Liver (tissue), 9 donors: ENCODE measurements around the gene C1QTNF1. TPM values are rescaled to one million over a fixed set of nuclear protein-coding genes. Genes with fewer than 3 reads are reported as not detected.

ENCODE experiments used
- DNase-seq: peaks from one replicate; pipeline ENCODE4 v3.0.0-alpha.2; 2017; ENCODE audit warnings: low spot score
- H3K27ac ChIP-seq, 2 donors: one replicate each; pipeline ENCODE4 v1.7.0; 2013; ENCODE audit warnings: inconsistent platforms in 2 of 2, low read length in 2 of 2, control low read depth in 1 of 2, low read depth in 1 of 2, mild to moderate bottlenecking in 1 of 2
- H3K27me3 ChIP-seq, 4 donors: one replicate each; pipeline versions ENCODE4 v1.6.1 to v1.7.0; 2013; ENCODE audit warnings: low read length in 3 of 4, inconsistent platforms in 1 of 4, mild to moderate bottlenecking in 1 of 4, moderate library complexity in 1 of 4; ENCODE audit not compliant: control insufficient read depth in 4 of 4, insufficient read depth in 4 of 4
- H3K36me3 ChIP-seq, 4 donors: one replicate each; pipeline versions ENCODE4 v1.6.1 to v1.7.0; 2013; ENCODE audit warnings: low read length in 3 of 4, mild to moderate bottlenecking in 3 of 4, low read depth in 1 of 4, moderate library complexity in 1 of 4; ENCODE audit not compliant: control insufficient read depth in 4 of 4, insufficient read depth in 3 of 4
- H3K4me1 ChIP-seq, 4 donors: one replicate each; pipeline versions ENCODE4 v1.6.1 to v1.7.0; 2013; ENCODE audit warnings: low read length in 3 of 4, mild to moderate bottlenecking in 3 of 4, moderate library complexity in 1 of 4; ENCODE audit not compliant: control insufficient read depth in 4 of 4, insufficient read depth in 4 of 4
- H3K4me3 ChIP-seq, 3 donors: one replicate each; pipeline versions ENCODE4 v1.6.1 to v1.7.0; 2013; ENCODE audit warnings: low read length in 3 of 3, control low read depth in 1 of 3, low read depth in 1 of 3, mild to moderate bottlenecking in 1 of 3
- H3K9ac ChIP-seq, 2 donors: one replicate each; pipeline ENCODE4 v1.7.0; 2013; ENCODE audit warnings: low read length in 2 of 2, mild to moderate bottlenecking in 2 of 2, moderate library complexity in 2 of 2, control low read depth in 1 of 2, low read depth in 1 of 2
- H3K9me3 ChIP-seq, 4 donors: one replicate each; pipeline versions ENCODE4 v1.6.1 to v1.7.0; 2013; ENCODE audit warnings: low read length in 3 of 4; ENCODE audit not compliant: control insufficient read depth in 4 of 4
- ATF3 ChIP-seq: IDR thresholded peaks from 2 replicates; pipeline ENCODE4 v1.6.1; 2016; ENCODE audit warnings: antibody characterized with exemption
- CTCF ChIP-seq: fragments of 150-350 bp; IDR thresholded peaks from 2 replicates; pipeline ENCODE4 v1.5.1; 2017; ENCODE audit warnings: improper control_type of control experiment, low read depth, low read length; ENCODE audit not compliant: missing input control
- FOXA2 ChIP-seq: IDR thresholded peaks from 2 replicates; pipeline ENCODE4 v1.6.1; 2016; ENCODE audit warnings: antibody characterized with exemption
- GABPA ChIP-seq, 2 donors: IDR thresholded peaks in 1 of 2; conservative IDR thresholded peaks in 1 of 2; 2 replicates each; pipeline ENCODE4 v1.6.1; 2016; ENCODE audit warnings: antibody characterized with exemption in 2 of 2, mild to moderate bottlenecking in 1 of 2, moderate library complexity in 1 of 2
- JUND ChIP-seq, 2 donors: IDR thresholded peaks; 2 replicates each; pipeline ENCODE4 v1.6.1; 2016; ENCODE audit warnings: antibody characterized with exemption in 2 of 2
- NR2F2 ChIP-seq: IDR thresholded peaks from 2 replicates; pipeline ENCODE4 v1.6.1; 2016; ENCODE audit warnings: antibody characterized with exemption
- RAD21 ChIP-seq, 2 donors: IDR thresholded peaks; 2 replicates each; pipeline ENCODE4 v1.6.1; 2016; ENCODE audit warnings: antibody characterized with exemption in 2 of 2, mild to moderate bottlenecking in 2 of 2
- REST ChIP-seq: IDR thresholded peaks from 2 replicates; pipeline ENCODE4 v1.6.1; 2016; ENCODE audit warnings: antibody characterized with exemption, mild to moderate bottlenecking
- SP1 ChIP-seq: IDR thresholded peaks from 2 replicates; pipeline ENCODE4 v1.6.1; 2018; ENCODE audit warnings: antibody characterized with exemption, mild to moderate bottlenecking
- TAF1 ChIP-seq: conservative IDR thresholded peaks from 2 replicates; pipeline ENCODE4 v1.6.1; 2016; ENCODE audit warnings: antibody characterized with exemption, mild to moderate bottlenecking
- YY1 ChIP-seq: IDR thresholded peaks from 2 replicates; pipeline ENCODE4 v1.6.1; 2016; ENCODE audit warnings: antibody characterized with exemption, mild to moderate bottlenecking
- WGBS: extraction: QIAGEN DNeasy Blood & Tissue Kit; methylation state at CpG from one replicate; pipeline ENCODE4 v1.1.7; 2013; 5-methylcytosine and 5-hydroxymethylcytosine counted together
- polyA plus RNA-seq, 2 donors: library from polyadenylated mRNA; stranded (reverse) in 1 of 2; unstranded in 1 of 2; fragments of 200-250 nt in 1 of 2; fragments of >200 nt in 1 of 2; fragmentation: Nextera tagmentation in 1 of 2; extraction: Ambion mirVana in 1 of 2; gene quantifications; one replicate each; pipeline versions ENCODE4 v1.2.1 to v1.2.3, GENCODE V29; 2013 to 2015
- total RNA-seq, 2 donors: library from RNA; depleted of rRNA; stranded (reverse); fragments of >200 nt; gene quantifications; one replicate each; pipeline ENCODE4 v1.2.3, GENCODE V29; 2014
- donor health status: healthy.
- donor health status: healthy.
- donor health status: healthy.
- donor health status: healthy.
- donor health status: healthy.

The C1QTNF1 gene
- total and polyA plus RNA-seq, 4 donors = 0.56 to 54.6 (median 16.1) TPM

- no peak for TF ChIP-seq REST
- no peak for TF ChIP-seq FOXA2
- no peak for TF ChIP-seq ATF3
- no peak for TF ChIP-seq SP1
- no peak for TF ChIP-seq YY1
- no peak for TF ChIP-seq GABPA (IDR thresholded peaks at IDR 0.05 in 1 of 2, conservative IDR thresholded peaks at IDR 0.05 in 1 of 2)
- no peak for TF ChIP-seq TAF1
Measured at GRCh38 chr17:79019261-79019631, 4.7 kb upstream of the C1QTNF1 start (continued).

- no peaks in the 10 kb centered on the region for H3K36me3 ChIP-seq
- H3K9me3 ChIP-seq = no peaks in the 10 kb centered on the region
- peaks cover 0 to 7% (median 0%) of the 10 kb centered on the region in 4 donors for H3K27me3 ChIP-seq
- H3K9ac ChIP-seq = no peak overlapping the region
- peaks cover 0 to 4% (median 0%) of the 10 kb centered on the region in 4 donors for H3K4me1 ChIP-seq
- no peak for DNase-seq
- H3K27ac ChIP-seq = peak overlapping the region; percentile 77 to 83
- TF ChIP-seq REST = peak; percentile 80
- no peak for TF ChIP-seq JUND (IDR thresholded peaks at IDR 0.05)
- no peak for TF ChIP-seq FOXA2
- TF ChIP-seq NR2F2 = peak; percentile 26
- no peak for TF ChIP-seq ATF3
- TF ChIP-seq CTCF = peak; percentile 54
- TF ChIP-seq SP1 = peak; percentile 32
- TF ChIP-seq RAD21 (IDR thresholded peaks at IDR 0.05) = peak; percentile 69 to 71
- 27% methylated on average over 19 of the region's 19 CpGs for WGBS
- H3K4me3 ChIP-seq = no peak overlapping the region
Measured at GRCh38 chr17:79019632-79020584, 4.1 kb upstream of the C1QTNF1 start.
